Stimulated activated CD4-positive, alpha-beta T cell treated with anti-CD3 and anti-CD28 coated beads, Interleukin-12 subunit alpha, Interleukin-12 subunit beta, amount 100 ng/mL, for 24 hours (primary cell): Measurements from ENCODE around the gene TGOLN2.

Experiments
- DNase-seq, 2 experiments: peaks; one replicate each; pipeline ENCODE4 v3.0.0-alpha.2; 2020; ENCODE audit warnings: low read depth in 2 of 2

The TGOLN2 gene

DNA sequence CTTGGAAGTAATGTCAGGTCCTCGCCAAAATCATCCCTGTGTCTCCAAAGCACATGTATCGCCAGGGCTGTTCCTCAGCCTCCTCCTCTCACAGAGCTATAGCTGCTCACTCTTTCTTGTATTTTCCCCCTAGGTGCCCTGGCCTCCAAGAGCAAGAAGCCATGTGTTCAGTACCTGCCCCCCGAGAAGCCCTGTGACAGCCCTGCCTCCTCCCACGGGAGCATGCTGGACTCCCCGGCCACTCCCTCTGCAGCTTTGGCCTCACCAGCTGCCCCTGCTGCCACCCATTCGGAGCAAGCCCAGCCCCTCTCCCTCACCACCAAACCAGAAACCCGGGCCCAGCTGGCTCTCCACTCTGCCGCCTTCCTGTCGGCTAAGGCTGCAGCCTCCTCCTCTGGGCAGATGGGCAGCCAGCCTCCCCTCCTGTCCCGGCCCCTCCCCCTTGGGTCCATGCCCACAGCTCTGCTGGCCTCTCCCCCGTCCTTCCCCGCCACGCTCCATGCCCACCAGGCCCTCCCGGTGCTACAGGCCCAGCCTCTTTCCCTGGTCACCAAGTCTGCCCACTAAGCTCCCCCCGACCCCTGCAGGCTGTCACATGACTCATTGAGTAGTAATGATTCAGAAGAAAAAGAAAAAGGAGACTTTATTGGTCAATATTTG lies 18.8 kb downstream of the TGOLN2 start:
- DNase-seq = no peak

DNA sequence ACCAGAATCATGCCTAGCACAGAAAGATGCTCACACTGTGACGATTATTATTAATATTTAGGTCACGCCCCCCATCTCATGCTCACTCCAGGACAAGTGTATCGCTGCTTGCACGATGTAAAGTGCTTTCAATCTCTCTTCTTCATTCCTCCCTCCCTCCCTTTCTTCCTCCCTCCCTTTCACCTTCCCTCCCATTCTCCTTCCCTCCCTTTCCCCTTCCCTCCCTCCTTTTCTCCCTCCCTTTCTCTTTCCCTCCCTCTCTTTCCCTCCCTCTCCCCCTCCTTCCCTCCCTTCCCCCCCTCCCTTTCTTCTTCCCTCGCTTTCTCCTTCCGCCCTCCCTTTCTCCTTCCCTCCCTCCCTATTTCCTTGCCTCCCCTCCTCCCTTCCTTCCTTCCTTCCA lies 19.6 kb downstream of the TGOLN2 start:
- DNase-seq = no peak

DNA sequence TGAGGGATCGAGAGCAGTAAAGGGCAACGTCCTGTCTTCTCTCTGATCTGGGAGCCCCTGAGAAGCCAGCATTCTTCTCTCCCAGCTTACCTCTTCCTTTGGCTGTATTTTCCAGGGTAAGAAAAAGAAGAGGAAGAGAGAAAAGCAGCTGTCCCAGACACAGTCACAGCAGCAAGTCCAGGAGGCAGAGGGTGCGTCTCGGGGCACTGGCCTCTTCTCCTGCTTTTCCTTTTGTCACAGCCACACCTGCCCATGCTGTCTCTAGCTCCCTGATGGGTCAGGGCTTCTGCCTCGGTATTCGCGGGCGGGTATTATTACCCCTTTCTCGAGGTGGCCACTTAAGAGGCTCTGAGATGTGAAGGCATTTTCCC lies 20.3 kb downstream of the TGOLN2 start:
- DNase-seq = no peak

DNA sequence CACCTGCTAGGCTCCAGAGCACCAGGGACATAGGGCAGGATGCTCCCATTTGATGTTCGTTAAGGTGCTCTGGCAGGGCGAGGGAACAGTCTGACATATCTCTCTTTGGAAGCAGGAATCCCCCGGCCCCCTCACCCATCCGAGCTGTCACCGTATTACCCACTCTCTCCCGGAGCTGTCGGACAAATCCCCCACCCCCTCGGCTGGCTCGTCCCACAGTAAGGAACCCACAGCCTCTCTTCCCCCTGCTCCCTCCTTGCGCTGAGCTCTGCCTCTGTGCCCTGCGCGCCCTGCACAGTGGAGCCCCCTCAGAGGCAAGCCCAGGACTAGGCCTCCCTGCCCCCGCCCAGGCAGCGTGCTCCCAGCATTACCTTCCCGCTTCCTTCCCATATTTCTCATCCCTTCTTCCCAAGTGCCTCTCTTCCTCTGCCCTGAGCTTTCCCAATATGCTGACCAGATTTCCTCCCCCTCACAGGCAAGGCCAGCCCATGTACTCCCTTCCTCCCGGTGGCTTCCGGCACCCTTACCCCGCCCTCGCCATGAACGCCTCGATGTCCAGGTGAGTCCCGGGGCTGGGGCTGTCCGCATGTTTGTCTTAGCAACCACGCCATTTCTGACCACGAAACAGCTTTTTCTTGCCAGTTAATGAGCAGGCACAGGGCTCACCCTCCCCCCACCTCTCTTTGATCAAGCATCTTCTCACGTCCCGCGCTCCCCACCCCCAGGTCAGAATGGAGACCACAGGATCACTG lies 23.8 kb downstream of the TGOLN2 start:
- no peak for DNase-seq

DNA sequence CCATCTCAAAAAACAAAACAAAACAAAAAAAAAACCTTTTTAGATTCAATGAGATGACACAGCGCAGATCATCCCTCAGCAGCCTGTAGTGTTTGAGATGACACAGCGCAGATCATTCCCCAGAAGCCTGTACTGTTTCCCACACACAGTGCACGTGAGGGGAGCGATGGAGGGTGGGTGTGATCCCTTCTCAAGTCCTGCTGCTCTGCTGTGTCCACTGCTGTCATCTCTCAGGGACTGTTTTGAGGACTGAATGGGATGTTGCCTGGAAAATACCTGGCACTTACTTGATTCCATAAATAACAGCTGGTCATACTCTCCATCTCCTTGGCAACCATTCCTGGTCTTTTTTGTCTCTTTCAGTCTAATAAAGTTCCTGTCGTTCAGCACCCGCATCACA lies 25.7 kb downstream of the TGOLN2 start:
- DNase-seq = no peak

DNA sequence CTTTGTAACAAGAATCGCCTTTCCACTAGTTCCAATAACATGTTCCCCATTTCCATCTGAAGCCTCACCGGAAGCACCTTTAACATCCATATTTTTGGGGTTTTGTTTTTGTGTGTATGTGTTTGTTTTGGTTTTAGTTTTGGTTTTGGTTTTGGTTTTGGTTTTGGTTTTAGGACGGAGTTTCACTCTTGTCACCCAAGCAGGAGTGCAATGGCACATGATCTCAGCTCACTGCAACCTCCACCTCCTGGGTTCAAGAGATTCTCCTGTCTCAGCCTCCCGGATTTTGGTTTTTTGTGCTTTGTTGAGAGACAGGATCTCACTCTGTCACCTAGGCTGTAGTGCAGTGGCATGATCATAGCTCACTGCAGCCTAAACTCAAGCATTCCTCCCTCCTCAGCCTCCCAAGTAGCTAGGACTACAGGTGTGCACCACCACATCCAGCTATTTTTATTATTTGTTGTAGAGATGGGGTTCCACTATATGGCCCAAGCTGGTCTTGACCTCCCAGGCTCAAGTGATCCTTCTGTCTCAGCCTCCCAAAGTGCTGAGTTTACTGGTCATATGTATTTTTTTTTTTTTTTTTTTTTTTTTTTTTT lies 36.3 kb downstream of the TGOLN2 start:
- DNase-seq = no peak

DNA sequence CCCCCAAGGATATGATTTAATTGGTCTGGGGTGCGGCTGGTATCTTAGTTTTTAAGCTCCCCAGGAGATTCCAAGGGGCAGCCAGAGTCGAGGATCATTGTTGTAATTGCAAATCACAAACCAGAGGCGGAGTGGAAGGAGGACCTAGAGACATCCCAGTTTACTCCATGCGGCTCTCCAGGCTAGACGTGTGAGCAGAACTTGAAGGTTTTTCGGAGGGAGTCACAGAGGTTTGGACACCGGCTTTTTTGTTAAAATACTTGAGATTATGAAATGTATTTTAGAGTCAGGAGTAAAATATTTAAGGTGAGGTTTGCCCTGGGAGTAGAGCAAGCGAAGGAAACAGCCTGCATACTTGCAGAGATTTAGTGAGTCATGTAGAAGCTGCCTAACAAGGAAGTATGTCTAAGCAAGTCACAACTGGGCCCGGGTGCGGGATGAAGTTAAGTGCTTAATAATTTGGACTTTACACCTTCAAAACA lies 39.5 kb downstream of the TGOLN2 start:
- DNase-seq = no peak

DNA sequence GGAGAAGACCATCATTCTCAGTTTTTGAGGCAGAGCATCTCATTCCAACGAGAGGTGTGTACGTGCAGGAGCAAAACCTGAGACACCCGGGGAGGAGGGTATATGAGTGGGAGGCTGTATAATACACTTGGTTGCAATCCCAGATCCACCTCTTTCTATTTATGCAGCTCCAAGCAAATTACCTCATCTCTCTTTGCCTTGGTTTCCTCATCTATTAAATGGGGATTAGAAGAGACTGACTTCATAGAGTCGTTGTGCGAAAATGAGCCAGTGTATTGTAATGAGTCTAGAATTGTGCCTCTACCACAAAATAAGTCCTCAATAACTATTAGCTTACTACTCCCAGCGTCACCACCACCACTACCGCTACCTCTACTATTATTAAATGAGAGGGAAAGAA lies 40.1 kb downstream of the TGOLN2 start:
- no peak for DNase-seq

DNA sequence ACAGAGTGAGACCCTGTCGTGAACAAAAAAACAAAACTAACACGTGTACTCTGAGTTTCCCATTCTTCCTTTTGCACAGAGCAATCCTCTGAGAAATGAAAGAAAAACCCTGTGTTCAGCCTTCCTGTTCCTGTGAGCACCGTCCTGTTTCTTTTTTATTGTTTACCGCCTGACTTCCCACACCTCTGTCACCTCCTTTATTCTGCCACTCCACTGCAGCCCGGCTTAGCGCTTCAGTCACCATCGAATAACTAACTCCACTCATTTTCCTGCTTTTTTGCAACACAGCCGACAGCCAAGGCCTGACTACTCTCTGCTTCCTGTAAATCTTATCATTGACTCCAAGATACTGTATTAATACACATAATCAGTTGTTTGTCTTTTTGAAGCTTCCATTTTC lies 40.9 kb downstream of the TGOLN2 start:
- no peak for DNase-seq

DNA sequence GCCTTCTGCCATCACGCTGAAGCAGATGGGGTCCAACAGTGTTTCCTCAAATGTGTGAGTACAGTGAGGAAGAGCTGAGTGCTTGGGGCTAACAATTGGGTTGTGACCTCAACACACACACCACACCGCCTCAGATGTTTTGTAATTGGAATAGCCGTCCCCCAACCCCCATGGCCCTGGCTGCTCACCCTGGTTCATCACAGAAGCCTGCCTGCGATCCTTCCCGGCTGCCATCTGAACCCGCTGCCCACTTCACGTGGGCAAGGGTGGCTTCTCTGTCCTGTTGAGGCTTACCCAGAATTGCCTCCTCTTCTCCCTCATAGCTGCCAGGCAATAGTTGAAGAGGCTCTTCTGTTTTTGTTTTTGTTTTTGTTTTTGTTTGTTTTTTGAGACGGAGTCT lies 44.1 kb downstream of the TGOLN2 start:
- no peak for DNase-seq

DNA sequence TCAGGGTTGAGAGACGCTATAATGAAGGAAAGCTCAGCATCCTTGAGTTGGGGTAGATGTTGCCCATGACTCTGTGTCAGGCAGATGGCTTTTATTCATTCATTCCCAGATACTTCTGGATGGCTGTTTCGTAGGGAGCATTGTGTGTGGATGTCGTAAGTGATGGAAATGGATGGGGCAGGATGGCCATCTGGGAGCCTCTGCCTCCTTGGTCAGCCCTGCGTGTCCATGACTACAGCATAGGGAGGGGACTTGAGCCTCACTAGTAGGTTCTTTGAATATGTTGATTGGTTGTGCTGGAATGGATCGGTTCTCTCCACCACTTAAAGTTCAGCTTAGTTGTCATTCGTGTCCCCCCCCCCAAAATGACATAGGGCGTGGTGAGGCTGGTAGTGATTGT lies 44.9 kb downstream of the TGOLN2 start:
- DNase-seq = no peak

DNA sequence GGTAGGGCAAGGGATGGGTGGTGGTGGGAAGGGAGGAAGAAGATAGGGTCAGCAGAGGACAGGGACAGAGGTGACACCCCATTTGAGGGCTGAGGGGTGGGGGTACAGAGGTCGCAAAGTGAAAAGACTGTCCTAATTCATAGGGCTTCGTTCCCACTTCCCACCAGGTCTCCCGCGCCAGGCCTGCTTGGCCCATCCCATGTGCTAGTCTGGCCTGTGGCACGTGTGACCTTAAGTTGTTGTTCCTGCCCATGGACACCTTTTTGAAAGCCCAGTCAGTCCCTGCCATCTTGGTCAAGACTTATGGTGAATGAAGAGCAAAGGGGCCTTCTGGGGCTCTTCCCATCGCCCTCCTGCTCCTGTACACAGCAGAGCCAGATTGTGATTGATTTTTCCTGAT lies 46.2 kb downstream of the TGOLN2 start:
- no peak for DNase-seq

DNA sequence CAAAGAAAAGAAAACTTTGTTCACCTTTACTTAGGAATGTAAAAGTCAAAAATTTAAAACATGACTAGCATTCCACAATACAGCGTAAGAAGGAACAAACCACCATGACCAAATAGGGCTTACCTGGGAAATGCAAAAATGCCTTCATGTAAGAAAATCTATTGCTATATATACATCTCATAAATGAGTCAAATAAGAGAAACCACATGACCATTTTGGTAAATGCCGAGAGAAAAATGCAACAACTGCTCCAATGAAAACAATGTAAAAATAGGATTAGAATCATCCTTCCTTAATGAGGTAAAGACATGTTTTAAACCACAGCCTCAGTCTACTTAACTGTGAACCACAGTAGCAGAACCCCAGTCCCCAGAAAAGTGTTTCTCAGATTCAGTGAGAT lies 49.4 kb downstream of the TGOLN2 start:
- no peak for DNase-seq

DNA sequence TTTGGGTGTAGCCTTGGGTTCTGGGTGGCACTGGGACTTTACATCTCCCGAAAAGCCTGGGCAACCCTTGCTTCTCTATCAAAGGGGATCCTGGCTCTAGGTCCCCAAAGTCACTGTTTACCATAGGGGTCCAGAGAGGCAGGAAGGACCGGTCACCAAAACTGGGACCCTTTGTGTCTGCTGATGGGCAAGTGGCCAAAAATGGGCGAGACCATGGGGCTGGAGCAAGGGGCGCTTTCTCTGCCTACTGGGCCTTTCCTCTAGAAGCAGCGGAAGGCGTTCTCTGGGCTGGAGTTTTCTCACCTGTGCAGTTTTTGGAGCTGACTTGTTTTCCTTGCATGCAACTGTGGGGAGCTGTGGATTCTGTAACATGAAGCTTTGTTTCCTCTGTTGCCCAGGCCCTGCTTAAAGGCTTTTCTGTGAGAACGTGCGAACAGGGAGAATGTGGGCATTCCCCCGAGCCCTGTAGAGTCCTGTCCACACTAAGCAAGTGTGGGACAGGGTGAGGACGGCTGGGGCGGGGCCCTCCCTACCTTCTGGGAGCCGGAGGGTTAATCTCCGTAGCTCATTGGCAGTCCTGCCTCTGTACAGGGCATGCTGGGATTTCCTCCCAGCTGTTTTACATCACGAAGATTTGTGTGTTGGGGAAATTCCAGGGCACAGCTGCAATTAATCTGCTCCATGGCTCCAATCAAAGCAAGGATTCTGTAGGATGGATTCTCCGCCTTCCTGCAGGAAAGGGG lies 50.2 kb downstream of the TGOLN2 start:
- no peak for DNase-seq

DNA sequence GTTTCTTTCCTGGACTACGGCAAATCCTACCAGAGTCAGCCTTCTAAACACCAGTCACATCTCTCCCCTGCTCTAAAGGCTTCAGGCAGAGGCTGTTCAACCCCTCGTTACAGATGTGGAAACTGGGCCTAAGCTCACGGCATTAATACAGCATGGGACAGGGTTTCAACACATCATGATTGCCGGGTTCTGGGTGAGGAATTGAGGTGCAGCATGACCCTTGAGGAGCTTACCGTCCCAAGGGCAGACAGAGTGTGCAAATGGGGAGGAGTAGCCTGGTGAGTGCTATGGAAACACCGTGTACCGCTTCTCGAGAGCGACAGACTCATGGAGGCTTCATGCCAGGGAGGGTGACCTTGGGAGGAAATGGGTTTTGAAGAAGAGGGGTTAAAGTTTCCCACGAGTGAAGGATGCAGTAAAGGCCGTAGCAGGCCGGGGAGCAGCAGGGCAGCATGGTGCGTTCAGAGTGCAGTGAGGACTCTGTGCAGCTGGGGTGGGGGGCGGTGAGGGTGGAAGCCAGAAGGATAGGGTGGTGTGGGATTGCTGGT lies 51.1 kb downstream of the TGOLN2 start:
- no peak for DNase-seq

DNA sequence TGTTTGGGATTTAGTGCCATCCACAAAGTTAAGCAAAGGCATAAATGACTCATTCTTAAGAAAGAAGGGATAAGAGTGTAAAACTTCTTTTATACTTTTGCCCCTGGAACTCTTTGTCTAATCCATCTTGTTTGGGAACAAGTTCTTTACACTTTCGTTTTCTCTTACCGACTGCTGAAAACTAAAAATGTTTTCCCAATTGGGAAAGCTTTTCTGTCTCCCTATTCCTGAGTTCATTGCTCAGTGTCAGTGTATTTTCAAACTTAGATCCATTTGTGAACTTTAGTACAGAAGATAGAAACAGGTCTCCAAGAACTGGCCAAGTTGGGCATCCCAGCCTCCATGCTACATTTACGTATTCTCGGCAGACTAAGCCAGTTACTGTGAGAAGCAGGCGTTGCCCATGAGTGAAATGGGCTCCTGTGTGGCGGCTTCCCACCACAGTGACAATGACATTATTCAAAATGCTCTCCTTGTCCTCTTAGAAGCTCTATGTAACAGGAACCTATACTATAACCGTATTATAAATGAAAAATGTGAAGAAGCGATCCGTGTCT lies 51.7 kb downstream of the TGOLN2 start:
- no peak for DNase-seq

DNA sequence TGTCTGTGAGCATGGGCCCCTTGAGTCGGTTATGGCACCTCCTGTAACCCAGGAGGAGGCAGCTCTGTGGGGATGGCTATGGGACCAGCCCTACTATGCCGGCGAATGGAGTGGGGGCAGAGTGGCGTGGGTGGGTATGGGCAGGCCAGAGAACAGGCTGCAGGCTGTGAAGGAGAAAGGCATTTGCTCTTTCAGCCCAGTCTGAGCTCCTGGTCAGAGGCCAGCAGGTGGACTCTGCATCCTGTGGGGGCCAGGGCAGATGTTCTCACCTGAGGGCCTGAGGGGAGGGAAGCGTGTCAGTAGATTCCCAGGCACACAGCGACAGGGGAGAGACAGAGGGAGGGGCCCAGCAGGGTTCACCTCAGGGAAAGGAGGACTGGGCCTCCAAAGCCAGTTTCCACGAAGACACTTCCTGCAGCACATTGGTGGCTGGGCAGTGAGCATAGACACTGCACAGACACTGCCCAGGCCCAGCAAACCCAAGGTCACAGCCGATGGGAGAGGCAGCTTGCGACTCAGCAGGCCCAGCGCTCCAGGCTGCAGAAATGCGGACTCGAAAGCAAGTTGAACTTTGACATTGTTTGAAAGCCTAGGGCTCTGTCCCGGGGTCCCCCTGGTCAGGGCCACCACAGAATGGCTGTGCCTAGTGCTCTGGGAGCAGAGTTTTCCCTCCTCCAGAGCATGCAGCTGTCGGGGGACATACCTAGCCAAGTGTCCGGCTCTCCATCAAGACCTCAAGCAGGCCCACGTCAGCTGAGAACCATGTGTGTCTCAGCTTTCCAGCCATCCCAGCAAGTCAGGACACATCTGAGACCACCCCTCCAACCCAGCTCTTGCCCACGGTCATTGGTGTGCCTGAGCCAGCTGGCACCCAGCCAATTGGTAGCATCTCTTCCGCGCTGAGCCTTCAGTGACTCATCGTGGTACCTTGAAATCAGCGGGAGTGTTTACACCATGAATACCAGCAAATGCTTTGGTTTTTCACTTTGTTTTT lies 53.8 kb downstream of the TGOLN2 start:
- DNase-seq = no peak

DNA sequence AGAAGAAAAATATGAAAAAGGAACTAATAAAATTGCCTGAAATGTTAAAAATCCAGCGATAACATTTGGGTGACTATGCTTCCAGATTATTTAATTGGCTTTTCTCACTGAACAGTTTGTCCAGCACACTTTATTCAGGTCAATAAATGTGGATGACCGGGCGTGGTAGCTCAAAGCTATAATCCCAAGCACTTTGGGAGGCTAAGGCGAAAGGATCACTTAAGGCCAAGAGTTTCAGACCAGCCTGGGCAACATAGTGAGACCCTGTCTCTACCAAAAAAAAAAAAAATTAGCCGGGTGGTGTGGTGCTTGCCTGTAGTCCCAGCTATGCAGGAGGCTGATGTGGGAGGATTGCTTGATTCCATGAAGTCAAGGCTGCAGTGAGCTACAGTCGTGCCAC lies 55.4 kb downstream of the TGOLN2 start:
- DNase-seq = no peak

DNA sequence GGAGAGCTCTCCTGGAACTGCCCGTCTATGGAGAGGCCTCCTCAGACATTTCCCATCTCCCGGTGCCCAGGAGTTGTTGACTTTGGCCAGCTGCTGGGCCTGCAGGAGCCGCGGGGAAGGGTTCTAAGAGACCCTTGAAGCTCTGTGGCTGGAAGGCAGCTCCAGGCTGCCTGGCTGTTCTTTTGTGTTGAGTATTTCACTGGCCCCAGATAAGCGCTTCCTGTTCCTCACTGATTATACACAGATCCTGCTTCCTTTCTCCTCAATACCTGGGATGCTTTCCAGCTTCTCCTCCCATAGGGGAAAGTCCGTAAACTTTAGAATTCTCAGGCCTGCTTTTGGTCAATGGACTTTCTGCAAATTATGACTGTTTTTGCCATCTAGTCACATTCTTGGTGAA lies 57.8 kb downstream of the TGOLN2 start:
- no peak for DNase-seq
